HL-60 (cell line): Measurements from ENCODE around the gene EBF3.

ENCODE experiments used
- POLR2AphosphoS5 ChIP-seq: IDR thresholded peaks from 2 replicates; pipeline ENCODE4 v1.6.1; 2012; ENCODE audit warnings: low read depth
- REST ChIP-seq: IDR thresholded peaks from 2 replicates; pipeline ENCODE4 v1.6.1; 2012; ENCODE audit warnings: low read depth; ENCODE audit not compliant: insufficient replicate concordance
- SPI1 ChIP-seq: IDR thresholded peaks from 2 replicates; pipeline ENCODE4 v1.6.1; 2012; ENCODE audit warnings: low read depth, mild to moderate bottlenecking, borderline replicate concordance
- TF ChIP-seq, protein P1 (sequence below): IDR thresholded peaks from one replicate; pipeline ENCODE4 v1.5.1; 2011; ENCODE audit warnings: low read length, control low read depth, inconsistent platforms; ENCODE audit not compliant: insufficient read depth

GRCh38 chr10:129961157-129961701 is 2.8 kb downstream of the EBF3 start:
- TF ChIP-seq REST (no peak), SPI1 (no peak), POLR2AphosphoS5 (no peak)
- TF ChIP-seq, protein P1, sequence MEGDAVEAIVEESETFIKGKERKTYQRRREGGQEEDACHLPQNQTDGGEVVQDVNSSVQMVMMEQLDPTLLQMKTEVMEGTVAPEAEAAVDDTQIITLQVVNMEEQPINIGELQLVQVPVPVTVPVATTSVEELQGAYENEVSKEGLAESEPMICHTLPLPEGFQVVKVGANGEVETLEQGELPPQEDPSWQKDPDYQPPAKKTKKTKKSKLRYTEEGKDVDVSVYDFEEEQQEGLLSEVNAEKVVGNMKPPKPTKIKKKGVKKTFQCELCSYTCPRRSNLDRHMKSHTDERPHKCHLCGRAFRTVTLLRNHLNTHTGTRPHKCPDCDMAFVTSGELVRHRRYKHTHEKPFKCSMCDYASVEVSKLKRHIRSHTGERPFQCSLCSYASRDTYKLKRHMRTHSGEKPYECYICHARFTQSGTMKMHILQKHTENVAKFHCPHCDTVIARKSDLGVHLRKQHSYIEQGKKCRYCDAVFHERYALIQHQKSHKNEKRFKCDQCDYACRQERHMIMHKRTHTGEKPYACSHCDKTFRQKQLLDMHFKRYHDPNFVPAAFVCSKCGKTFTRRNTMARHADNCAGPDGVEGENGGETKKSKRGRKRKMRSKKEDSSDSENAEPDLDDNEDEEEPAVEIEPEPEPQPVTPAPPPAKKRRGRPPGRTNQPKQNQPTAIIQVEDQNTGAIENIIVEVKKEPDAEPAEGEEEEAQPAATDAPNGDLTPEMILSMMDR: no peak
